NOMO-1 (cell line): ENCODE measurements around the gene SLC2A4.

Source experiments
- DNase-seq, 2 experiments: peaks; one replicate each; lab custom pipeline; 2025; ENCODE audit not compliant: unreplicated experiment in 2 of 2; lab: John Stamatoyannopoulos, UW

The SLC2A4 gene

GRCh38 chr17:7262935-7263800, 18.4 kb upstream of the SLC2A4 start:
- DNase-seq, result peak in 1 of 2 experiments; percentile 28

DNA sequence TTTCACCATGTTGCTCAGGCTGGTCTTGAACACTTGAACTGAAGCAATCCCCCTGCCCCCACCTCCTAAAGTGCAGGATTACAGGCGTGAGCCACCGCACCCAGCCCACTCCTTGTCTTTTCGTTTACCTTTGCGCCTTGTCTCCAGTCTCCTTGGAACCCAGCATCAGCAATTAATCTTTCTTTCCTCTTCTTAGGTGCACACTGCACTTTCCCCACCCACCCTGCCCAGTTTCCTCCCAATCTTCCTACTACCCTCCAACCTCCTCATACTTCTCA, 17.8 kb upstream of the SLC2A4 start:
- DNase-seq, result no peak

DNA sequence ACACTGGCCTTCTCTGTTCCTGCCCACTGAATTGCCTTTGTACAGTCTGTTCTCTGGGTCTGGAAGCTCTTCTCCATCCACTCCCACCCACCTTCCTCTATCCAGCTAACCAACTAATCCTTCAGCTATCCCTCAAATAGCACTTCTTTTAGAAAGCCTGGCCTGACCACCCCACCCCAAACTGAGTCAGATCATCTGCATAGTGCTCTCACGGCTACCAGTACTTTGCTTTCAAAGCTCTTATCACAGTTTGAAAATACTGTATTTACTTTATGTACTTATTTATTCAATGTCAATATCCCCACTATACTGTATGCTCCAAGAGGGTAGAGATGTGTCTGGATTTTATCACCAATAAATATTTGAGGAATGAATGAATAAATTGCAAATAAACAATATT, 14.7 kb upstream of the SLC2A4 start:
- DNase-seq, result no peak

DNA sequence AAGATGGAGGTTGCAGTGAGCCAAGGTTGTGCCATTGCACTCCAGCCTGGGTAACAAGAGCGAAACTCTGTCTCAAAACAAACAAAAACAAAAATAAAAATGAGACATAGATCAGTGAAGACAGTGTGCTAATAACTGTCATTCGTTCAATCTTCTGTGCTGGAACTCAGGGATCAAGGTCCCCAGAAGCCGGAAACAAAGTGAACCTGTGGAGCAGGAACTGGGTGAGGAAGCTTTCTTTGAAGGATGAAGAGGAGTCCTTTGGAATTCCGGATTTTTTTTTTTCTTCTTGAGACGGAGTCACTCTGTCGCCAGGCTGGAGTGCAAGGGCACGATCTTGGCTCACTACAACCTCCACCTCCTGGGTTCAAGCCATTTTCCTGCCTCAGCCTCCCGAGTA, 2.1 kb upstream of the SLC2A4 start:
- DNase-seq, result no peak

GRCh38 chr17:7280519-7281073, 922 bp upstream of the SLC2A4 start:
- peak; percentile 87 for DNase-seq

- DNase-seq, result no peak
Observed at GRCh38 chr17:7281953-7282751, 634 bp downstream of the SLC2A4 start.

GRCh38 chr17:7282752-7283321, 1.3 kb downstream of the SLC2A4 start:
- DNase-seq, result no peak

DNA sequence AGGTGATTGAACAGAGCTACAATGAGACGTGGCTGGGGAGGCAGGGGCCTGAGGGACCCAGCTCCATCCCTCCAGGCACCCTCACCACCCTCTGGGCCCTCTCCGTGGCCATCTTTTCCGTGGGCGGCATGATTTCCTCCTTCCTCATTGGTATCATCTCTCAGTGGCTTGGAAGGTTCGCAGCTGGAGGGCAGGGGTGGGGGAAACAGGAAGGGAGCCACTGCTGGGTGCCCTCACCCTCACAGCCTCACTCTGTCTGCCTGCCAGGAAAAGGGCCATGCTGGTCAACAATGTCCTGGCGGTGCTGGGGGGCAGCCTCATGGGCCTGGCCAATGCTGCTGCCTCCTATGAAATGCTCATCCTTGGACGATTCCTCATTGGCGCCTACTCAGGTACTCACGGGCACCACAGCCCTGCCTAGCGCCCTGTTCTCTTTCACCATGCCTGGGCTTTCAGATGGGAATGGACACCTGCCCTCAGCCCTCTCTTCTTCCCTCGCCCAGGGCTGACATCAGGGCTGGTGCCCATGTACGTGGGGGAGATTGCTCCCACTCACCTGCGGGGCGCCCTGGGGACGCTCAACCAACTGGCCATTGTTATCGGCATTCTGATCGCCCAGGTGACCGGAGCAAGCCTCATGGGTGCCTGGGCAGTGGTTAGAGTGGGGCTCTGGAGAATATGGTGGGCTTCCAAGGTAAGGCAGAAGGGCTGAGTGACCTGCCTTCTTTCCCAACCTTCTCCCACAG, 2.1 kb downstream of the SLC2A4 start:
- no peak for DNase-seq

DNA sequence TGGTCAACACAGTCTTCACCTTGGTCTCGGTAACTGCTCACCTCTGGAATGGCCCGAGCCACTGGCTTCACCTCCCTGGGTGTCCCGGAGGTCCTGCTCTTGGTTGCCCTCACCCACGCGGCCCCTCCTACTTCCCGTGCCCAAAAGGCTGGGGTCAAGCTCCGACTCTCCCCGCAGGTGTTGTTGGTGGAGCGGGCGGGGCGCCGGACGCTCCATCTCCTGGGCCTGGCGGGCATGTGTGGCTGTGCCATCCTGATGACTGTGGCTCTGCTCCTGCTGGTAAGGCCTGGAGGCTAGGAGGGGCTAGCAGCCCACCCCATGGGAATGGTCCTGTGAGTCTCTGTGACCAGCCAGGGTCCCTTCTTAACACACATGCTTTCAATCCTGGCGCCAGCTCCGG, 3.4 kb downstream of the SLC2A4 start:
- DNase-seq, result no peak

- no peak for DNase-seq
Observed at GRCh38 chr17:7285679-7286078, 4.2 kb downstream of the SLC2A4 start.

- no peak for DNase-seq
Observed at GRCh38 chr17:7289256-7290032, 7.9 kb downstream of the SLC2A4 start.

- DNase-seq, result no peak
Observed at GRCh38 chr17:7290166-7290565, 8.6 kb downstream of the SLC2A4 start.

DNA sequence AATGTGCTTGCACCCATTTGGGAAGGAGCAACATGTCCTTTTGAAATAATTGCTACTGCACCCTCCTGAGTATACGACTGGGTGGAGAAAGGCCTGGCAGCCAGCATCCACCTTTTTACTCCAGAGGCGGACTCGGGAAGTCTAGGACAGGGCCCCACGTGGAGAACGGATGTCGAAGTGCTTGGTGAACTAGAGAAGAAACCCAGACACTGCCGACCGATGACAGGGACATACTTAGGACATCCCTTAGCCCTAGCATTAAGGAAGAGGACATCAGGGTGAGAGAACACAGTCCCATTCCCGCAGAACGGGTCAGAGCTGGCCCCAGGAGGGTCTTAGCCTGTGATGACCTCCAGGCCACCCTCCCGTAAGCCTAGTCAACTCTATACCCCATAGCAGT, 9.2 kb downstream of the SLC2A4 start:
- DNase-seq, result no peak

DNA sequence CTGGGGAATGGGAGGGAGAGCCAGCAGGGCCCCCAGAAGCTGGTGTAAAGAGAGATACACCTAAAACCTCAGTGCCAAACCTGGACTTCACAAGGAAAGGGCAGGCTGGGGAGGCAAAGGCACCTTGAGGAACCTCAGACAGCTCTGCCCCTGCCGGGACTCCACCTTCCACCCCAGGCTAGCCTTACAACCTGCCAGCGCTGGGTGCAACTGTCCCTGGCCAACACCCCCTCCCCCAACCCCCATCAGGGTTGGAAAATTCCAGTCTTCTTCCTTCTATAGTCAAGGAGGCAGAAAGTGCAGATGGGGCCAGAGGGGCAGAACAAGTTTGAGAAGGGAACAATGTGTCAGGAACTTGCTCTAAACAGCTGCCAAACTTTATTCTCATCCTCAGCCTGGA, 10.7 kb downstream of the SLC2A4 start:
- no peak for DNase-seq

DNA sequence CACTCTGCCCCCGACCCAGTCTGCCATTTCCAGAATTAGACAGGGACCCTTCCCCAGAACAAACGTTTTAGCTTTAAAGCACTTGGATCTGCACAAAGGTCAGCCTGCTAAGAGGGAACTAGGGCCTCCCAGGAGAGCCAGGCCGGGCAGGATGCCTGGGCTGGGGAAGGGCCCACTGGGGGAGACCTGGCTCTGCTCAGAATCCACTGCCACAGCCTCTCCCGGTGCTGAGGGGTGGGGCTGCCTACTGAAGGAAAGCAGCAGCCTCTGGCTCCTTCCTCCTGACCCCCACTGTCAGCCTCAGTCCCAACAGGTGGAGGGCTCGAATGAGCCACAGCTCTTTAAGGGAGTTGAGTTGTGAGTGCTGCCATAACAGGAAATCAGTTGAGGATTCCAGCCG, 11.2 kb downstream of the SLC2A4 start:
- no peak for DNase-seq

DNA sequence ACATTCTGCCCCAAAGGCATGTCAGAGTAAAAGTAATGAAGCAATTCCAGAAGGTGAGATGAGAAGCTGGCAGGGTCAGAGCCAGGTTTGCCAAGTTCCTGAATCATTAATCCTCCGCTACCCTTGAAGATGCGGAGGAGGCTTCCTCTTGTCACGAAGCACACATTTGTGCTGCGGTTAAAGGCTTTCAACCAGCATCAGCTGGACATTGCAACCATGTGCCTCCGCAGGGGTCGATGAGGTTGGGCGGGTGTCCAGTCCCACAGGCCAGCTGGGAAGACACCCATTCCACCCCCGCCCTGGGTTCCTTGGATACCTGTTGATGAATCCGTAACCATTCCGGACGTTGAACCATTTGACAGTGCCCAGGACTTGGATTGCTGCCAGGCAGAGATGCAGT, 11.6 kb downstream of the SLC2A4 start:
- no peak for DNase-seq

DNA sequence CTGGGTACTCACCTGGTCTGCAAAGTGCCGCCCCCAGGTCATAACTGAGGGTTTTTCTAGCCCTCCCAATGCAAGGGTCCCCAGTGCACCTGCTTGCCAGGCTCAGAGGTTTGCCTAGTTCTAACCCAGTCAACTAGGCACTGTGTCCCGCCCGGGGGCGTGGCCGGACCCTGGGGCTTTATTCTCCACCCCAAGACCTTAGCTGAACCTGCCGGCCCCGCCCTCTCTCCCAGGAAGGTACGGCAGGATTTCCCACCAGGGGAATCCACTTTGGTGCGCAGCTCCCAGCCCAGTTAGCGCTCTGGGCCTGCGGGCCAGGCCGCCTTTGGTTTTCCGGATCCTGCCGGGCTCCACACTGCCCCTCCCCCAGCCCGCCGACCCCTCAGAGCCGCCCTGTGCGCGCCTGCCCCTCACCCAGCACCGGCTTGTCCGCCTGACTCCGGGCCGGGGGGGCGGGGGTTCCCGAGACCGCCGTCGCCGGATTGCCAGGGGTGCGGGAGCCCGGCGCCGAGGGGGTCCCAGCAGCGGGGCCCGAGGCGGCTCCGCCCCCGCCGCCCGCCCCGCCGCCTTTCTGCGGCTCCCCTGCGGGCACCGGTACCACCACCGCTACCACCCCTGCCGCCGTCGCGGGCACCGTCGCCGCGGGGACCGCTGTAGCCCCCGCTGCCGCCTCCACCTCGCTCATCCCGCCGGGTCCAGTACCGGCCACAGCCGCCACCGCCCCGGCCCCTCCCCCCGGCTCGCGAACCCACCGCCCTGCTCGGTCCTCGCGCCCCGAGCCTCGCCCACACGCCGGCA, 12.5 kb downstream of the SLC2A4 start:
- DNase-seq, result no peak

DNA sequence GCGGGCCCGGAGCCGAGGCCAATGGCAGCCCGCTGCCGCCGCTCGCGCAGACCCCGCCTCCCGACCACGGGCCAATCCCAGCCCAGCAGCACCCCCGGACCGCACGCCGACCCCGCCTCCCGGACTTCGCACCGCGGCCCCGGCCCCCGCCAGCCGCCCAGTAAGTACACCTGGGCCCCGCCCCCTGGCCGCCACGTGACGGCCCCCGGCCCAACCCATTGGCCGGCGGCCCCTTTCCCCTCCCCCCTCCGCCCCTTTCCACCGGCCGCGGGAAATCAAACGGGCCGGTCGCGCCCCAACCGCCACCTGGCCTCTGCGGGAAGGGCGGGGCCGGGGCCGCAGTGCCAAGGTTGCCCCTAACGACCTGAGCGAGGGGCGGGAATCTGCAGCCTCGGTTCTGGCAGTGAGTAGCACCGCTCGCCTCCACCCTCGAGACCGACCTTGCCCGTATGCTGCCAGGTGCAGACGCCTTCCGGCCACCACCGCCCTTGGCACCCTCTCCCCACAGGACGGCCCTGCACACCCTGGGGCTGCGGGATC, 13.2 kb downstream of the SLC2A4 start, which contains the start of gene YBX2:
Gene YBX2 (minus strand): TSS at position 26 of the 540 bp plus-strand sequence. CDS start 139 bp downstream, outside the sequence.
- peak; percentile 58 to 78 for DNase-seq
